GM13977 (cell line): ENCODE measurements around the gene RUNX2.
A peak's percentile ranks its signal among the peaks of the same experiment; 100 is the strongest.

Experiments
- DNase-seq: peaks from one replicate; pipeline ENCODE4 v3.0.0; 2012; ENCODE audit warnings: low spot score
- CTCF ChIP-seq: IDR thresholded peaks from 2 replicates; pipeline ENCODE4 v1.5.1; 2012; ENCODE audit warnings: mild to moderate bottlenecking, control low read depth; ENCODE audit not compliant: insufficient read depth; ENCODE audit errors: extremely low read depth, missing control alignments
- in situ Hi-C: fragments of 300-500 bp; cut with MboI; formaldehyde crosslinking; loops from one replicate; pipeline ENCODE4 v1.12.0; 2022; ENCODE audit warnings: low sequenced_read_pairs, low pct_unique_long_range_greater_than_20kb, mixed read lengths, inconsistent platforms; ENCODE audit not compliant: unreplicated experiment

The RUNX2 gene

DNA sequence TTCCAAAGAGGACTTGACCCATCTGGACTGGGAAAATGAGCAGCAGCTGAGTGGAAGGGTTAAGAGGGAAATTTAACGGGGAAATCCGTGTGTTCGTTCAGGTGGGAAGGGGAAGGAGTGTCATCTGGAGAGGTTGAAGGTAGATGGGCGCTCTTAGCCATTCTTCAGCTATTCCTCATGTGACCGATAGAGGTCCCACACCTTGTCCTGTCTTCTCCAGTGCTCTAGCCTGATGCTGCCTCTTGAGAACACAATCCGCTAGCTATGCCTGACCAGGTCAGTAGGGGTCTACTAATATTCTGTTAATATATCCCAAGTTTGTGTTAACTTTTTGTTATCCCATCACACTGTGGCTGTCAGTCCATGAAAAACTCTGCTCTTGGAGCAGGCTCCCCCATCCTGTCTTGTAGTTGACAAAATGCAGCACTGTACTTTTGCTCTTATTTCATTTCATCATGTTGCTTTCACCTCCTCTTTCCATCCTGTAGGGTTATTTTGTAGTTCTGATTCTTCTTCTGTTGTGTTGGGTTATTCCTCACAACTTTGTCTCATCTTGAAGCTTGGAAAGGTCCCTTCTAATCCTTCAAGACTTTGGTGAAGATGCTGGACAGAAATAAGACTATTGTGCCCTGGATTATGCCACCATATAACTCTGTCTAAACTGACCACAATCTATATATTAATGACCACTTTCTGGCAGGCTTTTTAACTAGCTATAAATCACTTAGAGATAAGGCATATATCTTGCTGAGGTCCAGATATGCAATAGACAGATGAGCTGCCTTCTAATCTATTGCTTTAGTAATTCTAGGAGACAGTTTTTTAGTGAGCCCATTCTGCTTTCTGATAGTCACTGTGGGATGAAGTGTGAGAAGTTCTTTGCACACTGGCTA lies 173.0 kb downstream of the RUNX2 start:
- in situ Hi-C loops: no loop called here
- DNase-seq: peak; percentile 8
- TF ChIP-seq CTCF: peak; percentile 41

DNA sequence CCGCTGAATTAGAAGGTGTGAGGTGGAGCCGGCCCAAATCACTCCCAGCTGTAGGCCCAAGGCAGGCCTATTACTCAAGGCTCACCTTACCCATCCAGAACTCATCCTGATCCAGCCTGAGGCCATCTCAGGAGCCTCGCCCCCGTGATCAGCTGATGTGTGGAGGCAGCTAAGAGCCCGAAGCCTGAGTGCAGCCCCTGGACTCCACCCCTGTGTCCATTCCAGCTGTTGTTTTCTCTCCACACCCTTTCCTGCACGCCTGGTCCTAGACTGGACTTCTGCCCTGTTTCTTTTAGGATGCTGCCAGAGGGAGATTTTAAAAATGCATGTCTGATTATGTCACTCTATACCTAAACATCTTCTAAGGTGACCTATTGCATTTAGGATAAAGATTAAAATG lies 174.3 kb downstream of the RUNX2 start:
- no peak for TF ChIP-seq CTCF
- in situ Hi-C loops: no loop called here

DNA sequence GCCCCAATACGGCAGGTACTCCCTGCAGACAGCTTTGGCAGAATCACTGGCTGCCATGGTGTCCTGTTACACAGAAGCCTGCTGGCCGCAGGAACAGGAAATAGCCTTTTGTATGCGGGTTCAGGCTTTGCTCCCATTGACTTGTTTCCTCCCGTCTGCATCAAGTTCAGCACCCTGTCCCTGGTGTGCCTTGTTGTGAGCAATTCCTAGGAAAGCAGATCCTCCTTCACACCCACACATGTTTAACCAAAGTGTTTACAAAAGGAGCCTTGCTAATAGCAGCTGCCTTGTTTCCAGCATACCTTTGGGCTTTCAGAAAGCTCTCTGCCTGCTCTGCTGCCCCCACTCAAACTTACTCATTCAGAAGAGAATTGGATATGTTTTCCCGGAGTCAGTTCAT lies 176.8 kb downstream of the RUNX2 start:
- no peak for TF ChIP-seq CTCF
- DNase-seq: no peak
- in situ Hi-C loops: no loop called here

More for the DNA sequence above, 174.3 kb downstream of the RUNX2 start:
- no peak for DNase-seq

DNA sequence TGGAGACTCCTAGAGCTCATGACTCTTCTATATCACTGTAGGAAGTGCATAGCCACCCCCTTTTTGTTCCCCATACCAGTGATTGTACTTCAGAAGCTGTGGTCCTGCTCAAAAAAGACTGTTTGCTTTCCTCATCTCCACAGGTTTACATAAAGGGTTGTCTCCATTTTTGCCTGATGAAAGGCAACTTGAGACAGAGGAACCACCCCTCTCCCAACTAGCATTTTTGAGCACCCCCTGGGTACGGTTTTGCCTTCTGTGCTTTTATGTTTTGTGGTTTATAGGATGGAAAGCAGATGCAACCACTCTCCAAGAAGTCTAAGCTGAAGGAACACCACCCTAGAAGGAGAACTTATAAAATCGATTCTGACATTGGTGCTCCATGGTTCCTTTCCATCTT lies 177.3 kb downstream of the RUNX2 start:
- no peak for TF ChIP-seq CTCF
- DNase-seq: no peak
- in situ Hi-C loops: no loop called here

DNA sequence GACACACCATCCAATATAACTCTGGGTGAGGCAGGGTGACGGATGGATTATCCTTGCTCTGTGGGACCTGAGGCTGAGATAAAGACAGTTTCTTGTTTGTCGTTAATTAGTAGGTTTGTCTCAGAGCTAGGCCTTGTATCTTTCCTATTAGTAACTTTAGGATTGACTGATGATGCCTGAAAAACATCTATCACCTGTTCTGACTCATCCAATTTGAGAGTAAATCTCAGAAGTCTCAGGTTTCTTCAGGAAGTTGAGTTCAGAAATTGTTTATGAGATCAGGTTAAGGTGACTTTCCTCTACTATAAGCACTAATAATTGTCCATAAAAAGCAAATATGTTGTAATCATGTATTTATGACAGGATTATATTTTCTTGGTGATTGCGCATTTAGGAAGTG lies 179.1 kb downstream of the RUNX2 start:
- in situ Hi-C loops: no loop called here
- no peak for TF ChIP-seq CTCF
- DNase-seq: no peak

DNA sequence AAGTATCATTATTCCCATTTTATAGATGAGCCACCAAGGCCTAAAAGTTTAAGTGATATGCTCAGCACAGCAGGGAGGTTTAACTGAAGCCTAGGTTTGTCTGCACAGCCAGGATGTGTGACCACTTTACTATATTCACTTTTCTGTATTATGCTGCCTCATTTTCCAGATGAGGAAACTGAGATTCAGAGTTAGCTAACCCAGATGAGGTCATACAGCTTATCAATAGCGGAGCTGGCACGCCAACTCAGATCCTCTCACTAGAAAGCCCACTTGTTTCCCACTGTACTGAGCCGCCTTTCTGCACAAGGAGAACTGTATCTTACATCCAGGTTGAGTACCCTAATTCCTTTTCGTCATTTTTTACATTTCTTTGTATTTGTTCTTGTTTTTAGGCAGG lies 181.3 kb downstream of the RUNX2 start:
- in situ Hi-C loops: no loop called here
- no peak for TF ChIP-seq CTCF
- no peak for DNase-seq
